HG03135 (cell line): ENCODE data around the gene NOP53.
"Not testable (repeated sequence)": the region's sequence is repeated elsewhere in the genome, so short reads cannot be mapped to it uniquely, and the experiment has no call there.

Source experiments
- ATAC-seq: cut with Tn5 transposase; IDR thresholded peaks from one replicate; pipeline ENCODE4 v1.9.1; 2021; ENCODE audit warnings: mild to moderate bottlenecking, moderate library complexity; ENCODE audit not compliant: unreplicated experiment

The NOP53 gene

GRCh38 chr19:47745010-47745901, at the start of gene NOP53:
Gene NOP53, plus strand, starts transcription at chr19:47745546. Its CDS starts 14 bp downstream, at chr19:47745560.
- peak; percentile 70 for ATAC-seq

- ATAC-seq, result no peak
These were observed 48.7 kb upstream of the NOP53 start for GRCh38 chr19:47696635-47697034.

- ATAC-seq, result no peak
These were observed 47.3 kb upstream of the NOP53 start for GRCh38 chr19:47697863-47698609.

GRCh38 chr19:47698631-47699359, 46.6 kb upstream of the NOP53 start:
- ATAC-seq, result no peak

GRCh38 chr19:47699360-47699917, 45.9 kb upstream of the NOP53 start:
- no peak for ATAC-seq

GRCh38 chr19:47700934-47701716, 44.2 kb upstream of the NOP53 start:
- no peak for ATAC-seq

- ATAC-seq, result no peak
These were observed 43.4 kb upstream of the NOP53 start for GRCh38 chr19:47701717-47702552.

GRCh38 chr19:47702671-47703070, 42.7 kb upstream of the NOP53 start:
- ATAC-seq, result no peak

GRCh38 chr19:47703301-47703700, 42.0 kb upstream of the NOP53 start:
- no peak for ATAC-seq

GRCh38 chr19:47704024-47704423, 41.3 kb upstream of the NOP53 start:
- no peak for ATAC-seq

GRCh38 chr19:47704656-47705055, 40.7 kb upstream of the NOP53 start:
- ATAC-seq, result no peak

- no peak for ATAC-seq
These were observed 38.0 kb upstream of the NOP53 start for GRCh38 chr19:47707135-47707925.

GRCh38 chr19:47711652-47712242, 33.6 kb upstream of the NOP53 start:
- no peak for ATAC-seq

- ATAC-seq, result no peak
These were observed 32.0 kb upstream of the NOP53 start, which contains the start of gene EHD2 for GRCh38 chr19:47713046-47714021. Gene EHD2, plus strand, starts transcription at chr19:47713422. Its CDS starts 3,191 bp downstream, at chr19:47716613.

GRCh38 chr19:47714339-47714738, 31.0 kb upstream of the NOP53 start:
- ATAC-seq, result no peak

GRCh38 chr19:47714855-47715254, 30.5 kb upstream of the NOP53 start:
- ATAC-seq, result not testable (repeated sequence)
